GM23338 (cell line): ENCODE measurements around the gene APOH. TPM values are rescaled to one million over a fixed set of nuclear protein-coding genes. Genes with fewer than 3 reads are reported as not detected.

ENCODE experiments used
- ATAC-seq: fragments of 200-7000 bp; cut with Tn5 transposase; 3 replicates; pipeline ENCODE4 v1.9.1; 2020
- DNase-seq: peaks from one replicate; pipeline ENCODE4 v3.0.0-alpha.2; 2015; ENCODE audit warnings: low spot score
- H2AFZ ChIP-seq: fragments of 200-600 bp; sonication (generic); 2 replicates; pipeline ENCODE4 v1.8.0; 2016; ENCODE audit warnings: antibody characterized with exemption, mild to moderate bottlenecking, moderate library complexity
- H3F3A ChIP-seq: fragments of 200-600 bp; sonication (generic); replicated peaks from 2 replicates; pipeline ENCODE4 v1.8.0; 2017; ENCODE audit warnings: antibody characterized with exemption, mixed run types, low read depth
- H3K27ac ChIP-seq: fragments of 200-600 bp; sonication (generic); 2 replicates; pipeline ENCODE4 v1.6.1; 2016; ENCODE audit warnings: low read depth
- H3K27me3 ChIP-seq: fragments of 200-600 bp; sonication (generic); 2 replicates; pipeline ENCODE4 v1.8.0; 2016; ENCODE audit warnings: mild to moderate bottlenecking, mixed run types, moderate library complexity; ENCODE audit not compliant: insufficient read depth
- H3K36me3 ChIP-seq: fragments of 200-600 bp; sonication (generic); 2 replicates; pipeline ENCODE4 v1.8.0; 2016; ENCODE audit warnings: mild to moderate bottlenecking; ENCODE audit not compliant: insufficient read depth
- H3K4me1 ChIP-seq: fragments of 200-600 bp; sonication (generic); 2 replicates; pipeline ENCODE4 v1.8.0; 2016; ENCODE audit warnings: mild to moderate bottlenecking, moderate library complexity; ENCODE audit not compliant: insufficient read depth
- H3K4me2 ChIP-seq: fragments of 200-600 bp; sonication (generic); 2 replicates; pipeline ENCODE4 v1.7.1; 2017; ENCODE audit warnings: mixed run types
- H3K4me3 ChIP-seq: fragments of 200-600 bp; sonication (generic); 2 replicates; pipeline ENCODE4 v1.6.1; 2016; ENCODE audit warnings: mixed run types
- H3K79me2 ChIP-seq: fragments of 200-600 bp; sonication (generic); replicated peaks from 2 replicates; pipeline ENCODE4 v1.8.0; 2017; ENCODE audit warnings: mild to moderate bottlenecking; ENCODE audit not compliant: insufficient read depth
- H3K9me2 ChIP-seq: fragments of 200-600 bp; sonication (generic); 2 replicates; pipeline ENCODE4 v1.8.0; 2017; ENCODE audit not compliant: insufficient read depth
- H4K20me1 ChIP-seq: fragments of 200-600 bp; sonication (generic); replicated peaks from 2 replicates; pipeline ENCODE4 v1.8.0; 2017; ENCODE audit warnings: mild to moderate bottlenecking; ENCODE audit not compliant: insufficient read depth
- H3K27ac Mint-ChIP-seq: 2 replicates; pipeline ENCODE4 v1.8.0; 2020; ENCODE audit warnings: inconsistent platforms, mild to moderate bottlenecking, moderate library complexity, mixed read lengths
- H3K27me3 Mint-ChIP-seq: 3 replicates; pipeline ENCODE4 v1.8.0; 2022; ENCODE audit warnings: low read depth, mild to moderate bottlenecking, moderate library complexity, mixed read lengths, inconsistent platforms; ENCODE audit not compliant: insufficient read depth, poor library complexity
- H3K36me3 Mint-ChIP-seq: 3 replicates; pipeline ENCODE4 v1.8.0; 2021; ENCODE audit warnings: low read depth, mild to moderate bottlenecking, inconsistent platforms, moderate library complexity, mixed read lengths
- H3K4me1 Mint-ChIP-seq: 3 replicates; pipeline ENCODE4 v1.8.0; 2020; ENCODE audit warnings: mild to moderate bottlenecking, inconsistent platforms, mixed read lengths
- H3K4me3 Mint-ChIP-seq: 3 replicates; pipeline ENCODE4 v1.8.0; 2021; ENCODE audit warnings: moderate library complexity, mild to moderate bottlenecking, inconsistent platforms, mixed read lengths
- H3K9me3 Mint-ChIP-seq: 3 replicates; pipeline ENCODE4 v1.8.0; 2020; ENCODE audit warnings: moderate library complexity, mild to moderate bottlenecking, inconsistent platforms, mixed read lengths
- CREB1 ChIP-seq: fragments of 250-450 bp; sonication (Bioruptor Pico); IDR thresholded peaks from 2 replicates; pipeline ENCODE4 v1.5.0; 2020; ENCODE audit warnings: low read depth, mild to moderate bottlenecking, moderate library complexity
- CTCF ChIP-seq, 2 experiments: fragments of 200-600 bp in 1 of 2; sonication (generic) in 1 of 2; conservative IDR thresholded peaks; 2 replicates each; pipeline versions ENCODE4 v1.5.1 to v1.6.1; 2016 to 2017; ENCODE audit warnings: antibody characterized with exemption in 2 of 2, low read depth in 2 of 2, mild to moderate bottlenecking in 2 of 2, moderate library complexity in 1 of 2
- ETS1 ChIP-seq: IDR thresholded peaks from 2 replicates; pipeline ENCODE4 v1.6.1; 2016; ENCODE audit warnings: antibody characterized with exemption
- EZH2 ChIP-seq: fragments of 200-600 bp; sonication (generic); IDR thresholded peaks from one replicate; pipeline ENCODE4 v1.8.0; 2017; ENCODE audit warnings: antibody characterized with exemption, mild to moderate bottlenecking, low read depth; ENCODE audit not compliant: unreplicated experiment
- EZH2phosphoT487 ChIP-seq: fragments of 200-600 bp; sonication (generic); IDR thresholded peaks from one replicate; pipeline ENCODE4 v1.8.1; 2018; ENCODE audit warnings: antibody characterized with exemption; ENCODE audit not compliant: unreplicated experiment
- JUNB ChIP-seq: IDR thresholded peaks from one replicate; pipeline ENCODE4 v1.6.1; 2016; ENCODE audit warnings: antibody characterized with exemption; ENCODE audit not compliant: unreplicated experiment
- REST ChIP-seq: IDR thresholded peaks from one replicate; pipeline ENCODE4 v1.6.1; 2018; ENCODE audit warnings: antibody characterized with exemption; ENCODE audit not compliant: unreplicated experiment
- STAT1 ChIP-seq: IDR thresholded peaks from one replicate; pipeline ENCODE4 v1.6.1; 2016; ENCODE audit warnings: antibody characterized with exemption; ENCODE audit not compliant: unreplicated experiment
- ZNF331 ChIP-seq: fragments of 250-450 bp; sonication (Bioruptor Pico); IDR thresholded peaks from 2 replicates; pipeline ENCODE4 v1.5.0; 2020; ENCODE audit warnings: low read depth, mild to moderate bottlenecking, moderate library complexity
- ZNF462 ChIP-seq: fragments of 250-450 bp; sonication (Bioruptor Pico); IDR thresholded peaks from 2 replicates; pipeline ENCODE4 v1.5.0; 2020; ENCODE audit warnings: mild to moderate bottlenecking, moderate library complexity
- polyA plus RNA-seq: library from polyadenylated mRNA; unstranded; fragments of >200 nt; fragmentation: Nextera tagmentation; extraction: Ambion mirVana; gene quantifications from 2 replicates; pipeline ENCODE4 v1.2.1, GENCODE V29; 2016
- total RNA-seq: library from RNA; depleted of rRNA; stranded (reverse); fragments of >200 nt; shearing (Covaris generic); gene quantifications from 2 replicates; pipeline ENCODE4 v1.2.3, GENCODE V29; 2014

Gene APOH
- total and polyA plus RNA-seq, 2 experiments from 2014 or later = not detected

- TF ChIP-seq ZNF462 (CRISPR knock-in tag) = no peak
These were observed 44.8 kb downstream of the APOH start (continued) for GRCh38 chr17:66184392-66184791.

GRCh38 chr17:66183529-66183928, 45.7 kb downstream of the APOH start:
- no peak for DNase-seq
- Histone ChIP-seq H3K4me2 (no peak overlapping the region), H3K9me2 (no peaks in the 10 kb centered on the region), H3K36me3 (no peaks in the 10 kb centered on the region), H3K4me1 (no peaks in the 10 kb centered on the region), H3K4me3 (no peak overlapping the region), H3K27me3 (no peaks in the 10 kb centered on the region), H4K20me1 (no peaks in the 10 kb centered on the region), H3F3A (no peaks in the 10 kb centered on the region), H2AFZ (no peak overlapping the region), H3K27ac (no peak overlapping the region), H3K79me2 (no peaks in the 10 kb centered on the region)
- H3K4me3 Mint-ChIP-seq = no peak overlapping the region
- H3K36me3 Mint-ChIP-seq = no peaks in the 10 kb centered on the region
- TF ChIP-seq CTCF (conservative IDR thresholded peaks at IDR 0.05; ENCODE audit: low read depth in 2 of 2) = no peak
- TF ChIP-seq EZH2 = no peak
- TF ChIP-seq JUNB = no peak
- no peak for TF ChIP-seq ZNF331 (CRISPR knock-in tag)
- no peak for TF ChIP-seq EZH2phosphoT487
- TF ChIP-seq REST = no peak
- TF ChIP-seq STAT1 = no peak
- no peak for TF ChIP-seq CREB1
- no peak for TF ChIP-seq ETS1
- H3K4me1 Mint-ChIP-seq = no peaks in the 10 kb centered on the region; the same call in 2 of the 3 replicates
- H3K27me3 Mint-ChIP-seq = no peaks in the 10 kb centered on the region
- no peak for ATAC-seq
- no peaks in the 10 kb centered on the region for H3K9me3 Mint-ChIP-seq
- H3K27ac Mint-ChIP-seq = no peak overlapping the region
